ENCODE results near the gene TMEM235.

TMEM235 gene

DNA sequence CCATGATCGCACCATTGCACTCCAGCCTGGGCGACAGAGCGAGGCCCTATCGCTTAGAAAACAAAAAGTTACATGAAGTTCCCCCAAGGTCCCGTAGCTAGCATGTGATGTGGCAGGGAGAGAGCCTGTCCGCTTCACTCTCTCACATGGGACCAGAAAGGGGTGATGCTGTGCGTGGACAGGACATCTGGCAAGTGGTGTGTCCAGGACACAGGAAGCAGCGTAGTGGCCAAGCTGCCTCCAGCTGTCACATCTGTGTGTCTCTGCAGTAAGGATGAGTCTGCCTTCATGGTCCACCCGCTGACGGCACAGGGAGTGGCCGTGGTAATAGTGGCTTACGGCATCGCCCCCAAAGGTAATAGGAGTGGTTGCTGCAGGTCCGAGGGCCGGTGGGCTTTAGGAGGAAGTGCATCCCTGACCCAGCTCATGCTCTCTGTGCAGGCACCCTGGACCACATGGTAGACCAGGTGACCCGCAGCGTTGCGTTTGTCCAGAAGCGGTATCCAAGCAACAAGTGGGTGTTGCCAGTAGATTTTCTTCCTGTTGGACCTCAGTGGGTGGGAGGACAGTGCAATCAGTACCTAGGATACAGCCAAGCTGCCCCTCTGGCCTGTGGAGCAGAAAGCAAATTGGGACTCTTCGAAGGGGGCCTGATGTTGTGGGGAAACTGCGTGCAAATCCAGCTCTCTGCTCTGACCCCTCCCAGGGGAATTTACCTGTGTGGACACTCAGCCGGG, 26.9 kb upstream of the TMEM235 start:
- TF ChIP-seq, protein P1, sequence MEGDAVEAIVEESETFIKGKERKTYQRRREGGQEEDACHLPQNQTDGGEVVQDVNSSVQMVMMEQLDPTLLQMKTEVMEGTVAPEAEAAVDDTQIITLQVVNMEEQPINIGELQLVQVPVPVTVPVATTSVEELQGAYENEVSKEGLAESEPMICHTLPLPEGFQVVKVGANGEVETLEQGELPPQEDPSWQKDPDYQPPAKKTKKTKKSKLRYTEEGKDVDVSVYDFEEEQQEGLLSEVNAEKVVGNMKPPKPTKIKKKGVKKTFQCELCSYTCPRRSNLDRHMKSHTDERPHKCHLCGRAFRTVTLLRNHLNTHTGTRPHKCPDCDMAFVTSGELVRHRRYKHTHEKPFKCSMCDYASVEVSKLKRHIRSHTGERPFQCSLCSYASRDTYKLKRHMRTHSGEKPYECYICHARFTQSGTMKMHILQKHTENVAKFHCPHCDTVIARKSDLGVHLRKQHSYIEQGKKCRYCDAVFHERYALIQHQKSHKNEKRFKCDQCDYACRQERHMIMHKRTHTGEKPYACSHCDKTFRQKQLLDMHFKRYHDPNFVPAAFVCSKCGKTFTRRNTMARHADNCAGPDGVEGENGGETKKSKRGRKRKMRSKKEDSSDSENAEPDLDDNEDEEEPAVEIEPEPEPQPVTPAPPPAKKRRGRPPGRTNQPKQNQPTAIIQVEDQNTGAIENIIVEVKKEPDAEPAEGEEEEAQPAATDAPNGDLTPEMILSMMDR (IDR thresholded peaks at IDR 0.05; ENCODE audit: control extremely low read depth, extremely low read depth, low read depth, missing control alignments), result no peak
- DNase-seq (ENCODE audit: extremely low spot score), result no peak
- ChIA-PET CTCF (no interaction called here), POLR2A (no interaction called here)

DNA sequence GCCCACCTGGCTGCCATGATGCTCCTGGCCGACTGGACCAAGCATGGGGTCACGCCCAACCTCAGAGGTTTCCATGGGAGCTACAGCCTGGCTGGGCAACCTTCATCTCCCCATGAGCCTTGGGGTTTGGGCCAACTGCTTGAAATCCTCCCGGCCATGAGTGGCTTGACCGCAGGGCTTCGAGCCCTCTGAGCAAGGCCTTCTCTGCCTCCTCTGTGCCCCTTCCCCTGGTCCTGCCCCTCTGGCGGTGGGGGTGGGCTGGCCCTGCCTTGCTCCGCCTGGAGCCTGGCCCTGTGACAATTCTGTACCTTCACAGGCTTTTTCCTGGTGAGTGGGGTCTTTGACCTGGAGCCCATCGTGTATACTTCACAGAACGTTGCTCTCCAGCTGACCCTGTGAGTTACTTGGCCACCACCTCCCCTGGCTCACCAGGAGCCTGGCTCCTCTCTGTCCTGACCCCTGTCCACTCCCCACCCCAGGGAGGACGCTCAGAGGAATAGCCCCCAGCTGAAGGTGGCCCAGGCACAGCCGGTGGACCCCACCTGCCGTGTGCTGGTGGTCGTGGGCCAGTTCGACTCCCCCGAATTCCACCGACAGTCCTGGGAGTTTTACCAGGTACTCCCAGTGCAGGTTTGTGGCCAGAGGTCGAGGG, 26.2 kb upstream of the TMEM235 start:
- TF ChIP-seq, protein P1 (IDR thresholded peaks at IDR 0.05; ENCODE audit: control extremely low read depth, extremely low read depth, low read depth, missing control alignments), result no peak
- ChIA-PET CTCF (no interaction called here), POLR2A (no interaction called here)
- DNase-seq (ENCODE audit: extremely low spot score), result no peak

DNA sequence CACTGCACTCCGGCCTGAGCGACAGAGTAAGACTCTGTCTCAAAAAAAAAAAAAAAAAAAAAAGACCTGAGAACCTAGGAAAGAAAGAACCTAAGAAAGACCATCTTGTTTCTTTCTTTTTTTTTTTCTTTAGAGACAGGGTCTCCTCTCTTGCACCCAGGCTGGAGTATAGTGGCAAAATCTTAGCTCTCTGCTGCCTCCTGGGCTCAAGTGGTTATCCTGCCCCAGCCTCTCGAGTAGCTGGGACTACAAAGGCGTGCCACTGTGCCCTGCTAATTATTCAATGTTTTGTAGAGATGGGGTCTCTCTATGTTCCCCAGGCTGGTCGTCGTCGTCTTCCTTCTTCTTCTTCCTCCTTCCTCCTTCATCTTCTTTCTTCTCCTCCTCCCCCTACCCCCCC, 25.1 kb upstream of the TMEM235 start:
- TF ChIP-seq, protein P1 (IDR thresholded peaks at IDR 0.05; ENCODE audit: control extremely low read depth, extremely low read depth, low read depth, missing control alignments), result peak; percentile 22
- ChIA-PET POLR2A (no interaction called here), CTCF (no interaction called here)
- DNase-seq (ENCODE audit: extremely low spot score), result no peak

DNA sequence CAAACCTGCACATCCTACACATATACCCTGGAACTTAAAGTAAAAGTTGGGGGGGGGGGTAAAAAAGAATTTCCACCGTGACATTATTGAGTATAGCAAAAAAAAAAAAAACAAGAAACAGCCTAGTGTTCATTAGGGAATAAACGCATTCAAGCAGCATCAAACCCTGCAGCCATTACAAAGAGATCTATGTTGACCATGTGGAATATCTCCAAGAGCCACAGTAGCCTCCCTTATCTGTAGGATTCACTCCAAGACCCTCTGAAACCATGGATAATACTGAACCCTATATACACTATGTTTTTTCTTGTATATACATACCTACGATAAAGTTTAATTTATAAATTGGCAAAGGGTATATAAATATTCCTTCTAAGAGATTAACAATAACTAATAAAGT, 22.9 kb upstream of the TMEM235 start:
- CTCF ChIA-PET, result no interaction called here
- DNase-seq (ENCODE audit: extremely low spot score), result no peak

DNA sequence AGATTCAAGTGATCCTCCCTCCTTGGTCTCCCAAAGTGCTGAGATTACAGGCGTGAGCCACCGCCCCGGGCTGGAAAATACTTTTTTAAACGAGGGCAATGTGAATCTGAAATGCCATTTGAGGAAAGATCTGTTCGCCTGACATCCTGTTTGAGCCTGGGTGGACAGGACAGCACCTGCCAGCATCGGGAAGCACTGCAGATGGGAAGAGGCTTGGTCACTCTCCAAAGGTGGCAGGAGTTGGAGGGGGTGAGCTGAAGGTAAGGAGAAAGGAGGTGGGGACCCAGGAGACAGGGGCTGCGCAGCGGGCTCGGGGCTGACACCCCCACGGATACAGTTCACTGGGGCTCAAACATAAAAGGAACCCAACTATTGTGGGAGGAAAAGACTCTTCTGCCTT, 21.3 kb upstream of the TMEM235 start:
- POLR2A ChIA-PET, result interaction anchor here (0.7 kb wide), 1 partner anchor 16 kb away, joined by 3 read pairs; no protein-coding TSS in a partner anchor
- CTCF ChIA-PET, result no interaction called here

More for the DNA sequence above, 22.9 kb upstream of the TMEM235 start:
- POLR2A ChIA-PET, result no interaction called here
- TF ChIP-seq, protein P1 (IDR thresholded peaks at IDR 0.05; ENCODE audit: control extremely low read depth, extremely low read depth, low read depth, missing control alignments), result no peak

DNA sequence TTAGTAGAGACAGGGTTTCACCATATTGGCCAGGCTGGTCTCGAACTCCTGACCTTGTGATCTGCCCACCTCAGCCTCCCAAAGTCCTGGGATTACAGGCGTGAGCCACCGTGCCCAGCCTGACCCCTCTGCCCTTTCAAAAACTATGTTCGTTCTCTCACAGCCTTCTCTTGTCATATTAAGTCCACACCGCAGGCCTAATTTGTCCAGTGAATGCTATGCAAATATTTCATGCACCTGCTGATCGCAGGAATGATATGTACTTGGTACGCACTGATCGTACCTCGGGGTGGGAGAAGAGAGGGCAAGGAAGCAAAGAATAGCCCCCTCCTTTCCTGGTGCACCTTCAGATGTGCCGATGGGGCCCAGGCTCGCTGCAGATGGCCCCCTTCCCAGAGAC, 20.4 kb upstream of the TMEM235 start:
- DNase-seq (ENCODE audit: extremely low spot score), result no peak
- TF ChIP-seq, protein P1 (IDR thresholded peaks at IDR 0.05; ENCODE audit: control extremely low read depth, extremely low read depth, low read depth, missing control alignments), result no peak
- POLR2A ChIA-PET, result interaction anchor here (0.7 kb wide), 1 partner anchor 17 kb away, joined by 3 read pairs; no protein-coding TSS in a partner anchor
- CTCF ChIA-PET, result no interaction called here

More for the DNA sequence above, 21.3 kb upstream of the TMEM235 start:
- no peak for DNase-seq (ENCODE audit: extremely low spot score)
- TF ChIP-seq, protein P1 (IDR thresholded peaks at IDR 0.05; ENCODE audit: control extremely low read depth, extremely low read depth, low read depth, missing control alignments), result no peak

All from GM10248 (cell line).